Suprapubic skin (tissue), 4 donors: Measurements from ENCODE around the gene ZNF692. TPM values are rescaled to one million over a fixed set of nuclear protein-coding genes. Genes with fewer than 3 reads are reported as not detected.

ENCODE experiments used
- DNase-seq, 2 donors: peaks; one replicate each; pipeline ENCODE4 v3.0.0-alpha.2; 2019; ENCODE audit warnings: low spot score in 2 of 2
- H3K27ac ChIP-seq: fragments of 200-600 bp; sonication (generic); one replicate; pipeline ENCODE4 v1.5.1; 2019
- H3K27me3 ChIP-seq: fragments of 200-600 bp; sonication (generic); one replicate; pipeline ENCODE4 v1.5.1; 2019
- H3K36me3 ChIP-seq: fragments of 200-600 bp; sonication (generic); one replicate; pipeline ENCODE4 v1.5.1; 2019
- H3K4me1 ChIP-seq: fragments of 200-600 bp; sonication (generic); one replicate; pipeline ENCODE4 v1.5.1; 2019
- H3K4me3 ChIP-seq: fragments of 200-600 bp; sonication (generic); one replicate; pipeline ENCODE4 v1.5.1; 2019; ENCODE audit warnings: mild to moderate bottlenecking
- H3K9me3 ChIP-seq: fragments of 200-600 bp; sonication (generic); one replicate; pipeline ENCODE4 v1.5.1; 2019
- CTCF ChIP-seq, 2 donors: fragments of 200-600 bp in 1 of 2; fragments of 450-650 bp in 1 of 2; sonication (generic) in 1 of 2; IDR thresholded peaks; one replicate each; pipeline ENCODE4 v1.5.1; 2016 to 2019; ENCODE audit warnings: antibody characterized with exemption in 2 of 2, mild to moderate bottlenecking in 1 of 2, moderate library complexity in 1 of 2
- EP300 ChIP-seq: sonication (generic); formaldehyde crosslinking; IDR thresholded peaks from one replicate; pipeline ENCODE4 v1.6.1; 2017; ENCODE audit warnings: antibody characterized with exemption
- POLR2A ChIP-seq, 2 donors: fragments of 450-650 bp; IDR thresholded peaks; one replicate each; pipeline ENCODE4 v1.6.1; 2017; ENCODE audit warnings: antibody characterized with exemption in 2 of 2, mild to moderate bottlenecking in 2 of 2, moderate library complexity in 2 of 2
- POLR2AphosphoS5 ChIP-seq, 3 donors: sonication (generic); formaldehyde crosslinking; IDR thresholded peaks; one replicate each; pipeline ENCODE4 v1.6.1; 2017; ENCODE audit warnings: antibody characterized with exemption in 3 of 3
- WGBS: methylation state at CpG from one replicate; pipeline ENCODE4 v1.1.5; 2018; 5-methylcytosine and 5-hydroxymethylcytosine counted together
- total RNA-seq, 4 donors: library from RNA; depleted of rRNA; stranded (reverse); fragments of >200 nt; gene quantifications; one replicate each; pipeline ENCODE4 v1.1.0, GENCODE V29; 2016

Gene ZNF692
- total RNA-seq, 4 donors from 2014 or later, result 30.2 to 138 (median 52.6) TPM

DNA sequence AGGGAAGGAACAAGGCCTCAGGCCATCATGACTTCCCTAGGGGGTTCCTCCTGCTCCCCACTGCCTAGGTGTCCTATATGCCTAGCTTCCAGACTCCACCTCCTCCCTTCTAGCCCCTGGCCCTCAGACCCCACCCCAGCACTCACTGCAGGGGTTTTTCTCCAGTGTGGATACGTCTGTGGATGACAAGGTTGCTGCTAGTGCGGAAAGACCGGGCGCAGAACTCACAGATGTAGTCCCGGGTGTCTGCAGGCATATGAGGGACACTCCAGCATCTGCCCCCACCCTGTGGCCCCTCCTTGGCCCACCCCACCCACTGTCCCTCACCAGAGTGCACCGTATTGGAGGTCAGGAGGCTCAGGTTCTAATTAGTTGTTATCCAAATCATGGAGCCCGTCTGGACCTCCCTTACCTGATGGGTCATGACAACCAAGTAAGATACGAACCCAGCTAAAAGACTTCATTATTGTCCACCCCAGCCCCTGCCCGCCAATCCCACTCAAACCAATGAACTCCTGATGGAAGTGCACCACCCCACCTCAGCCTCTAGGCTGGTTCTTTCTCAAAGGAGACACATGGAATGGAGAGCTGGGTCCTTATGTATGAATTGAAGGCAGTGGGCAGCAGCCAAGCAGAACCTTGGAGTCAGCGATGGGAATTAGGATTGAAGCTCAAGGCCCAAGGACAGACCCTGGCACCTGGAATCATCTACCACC lies 8.2 kb downstream of the ZNF692 start:
- Histone ChIP-seq H3K4me1 (no peaks in the 10 kb centered on the region), H3K4me3 (no peak overlapping the region), H3K27me3 (no peaks in the 10 kb centered on the region), H3K27ac (no peak overlapping the region), H3K9me3 (no peaks in the 10 kb centered on the region), H3K36me3 (peaks cover 82% of the 10 kb centered on the region)
- DNase-seq, result no peak
- TF ChIP-seq EP300 (no peak), CTCF (IDR thresholded peaks at IDR 0.05) (no peak), POLR2AphosphoS5 (IDR thresholded peaks at IDR 0.05) (no peak), POLR2A (IDR thresholded peaks at IDR 0.05) (no peak)
- 79% methylated on average over 5 of the region's 10 CpGs for WGBS

DNA sequence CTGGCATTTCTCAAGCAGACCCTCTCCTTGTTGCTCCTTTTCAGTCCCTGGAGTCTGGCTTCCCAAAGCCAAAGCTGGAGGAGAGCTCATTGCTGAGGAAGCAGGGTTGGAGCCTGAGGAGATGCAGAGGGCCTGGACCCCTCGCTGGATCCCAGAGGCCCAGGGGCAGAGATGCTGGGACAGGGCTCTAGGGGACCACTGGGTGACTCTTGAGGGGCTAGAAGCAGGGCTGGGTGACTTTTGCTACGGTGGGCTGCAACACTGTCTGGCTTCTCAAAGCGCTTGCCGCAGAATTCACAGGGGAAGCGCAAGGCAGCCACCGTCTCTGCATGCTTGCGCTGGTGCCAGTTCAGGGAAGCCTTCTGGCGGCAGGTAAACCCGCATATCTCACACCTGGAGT lies 8.8 kb downstream of the ZNF692 start:
- Histone ChIP-seq H3K4me3 (no peak overlapping the region), H3K27ac (no peak overlapping the region), H3K4me1 (no peaks in the 10 kb centered on the region), H3K27me3 (no peaks in the 10 kb centered on the region), H3K9me3 (no peaks in the 10 kb centered on the region), H3K36me3 (peaks cover 83% of the 10 kb centered on the region)
- no peak for DNase-seq
- 94% methylated on average over 9 of the region's 9 CpGs for WGBS
- no peak for TF ChIP-seq EP300

DNA sequence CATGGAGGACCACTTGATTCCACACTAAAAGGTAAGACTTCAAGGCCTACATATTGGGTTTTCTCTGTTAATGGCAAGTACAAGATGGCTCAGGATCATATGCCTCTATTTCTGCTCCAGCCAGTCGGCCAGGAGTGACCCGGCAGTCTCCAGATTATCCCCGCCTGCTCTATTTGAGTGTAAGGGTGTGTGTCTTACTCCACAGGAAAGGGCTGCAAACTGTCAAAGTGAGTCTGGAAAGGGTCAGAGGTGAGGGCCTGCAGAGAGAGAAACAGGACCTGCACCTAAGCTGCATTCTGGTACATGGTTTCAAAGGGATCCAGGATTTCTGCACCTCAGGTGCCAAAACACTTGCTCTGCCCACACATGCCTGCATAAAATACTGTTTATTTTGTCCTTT lies 9.2 kb downstream of the ZNF692 start:
- TF ChIP-seq POLR2A (IDR thresholded peaks at IDR 0.05) (no peak), POLR2AphosphoS5 (IDR thresholded peaks at IDR 0.05) (no peak), EP300 (no peak), CTCF (IDR thresholded peaks at IDR 0.05) (no peak)
- Histone ChIP-seq H3K4me1 (no peaks in the 10 kb centered on the region), H3K36me3 (peaks cover 82% of the 10 kb centered on the region), H3K9me3 (no peaks in the 10 kb centered on the region), H3K4me3 (no peak overlapping the region), H3K27ac (no peak overlapping the region), H3K27me3 (no peaks in the 10 kb centered on the region)
- WGBS, result 92% methylated on average over 3 of the region's 3 CpGs
- DNase-seq, result no peak

GRCh38 chr1:248849152-248849551 lies 9.7 kb downstream of the ZNF692 start:
- Histone ChIP-seq H3K27ac (no peak overlapping the region), H3K36me3 (peaks cover 81% of the 10 kb centered on the region), H3K27me3 (no peaks in the 10 kb centered on the region), H3K4me3 (no peak overlapping the region), H3K9me3 (no peaks in the 10 kb centered on the region), H3K4me1 (no peaks in the 10 kb centered on the region)
- DNase-seq, result no peak
- no peak for TF ChIP-seq CTCF (IDR thresholded peaks at IDR 0.05)
- TF ChIP-seq EP300, result no peak
- no peak for TF ChIP-seq POLR2A (IDR thresholded peaks at IDR 0.05)
- no peak for TF ChIP-seq POLR2AphosphoS5 (IDR thresholded peaks at IDR 0.05)
- WGBS, result 90% methylated on average over 3 of the region's 3 CpGs

GRCh38 chr1:248848602-248849001 lies 10.3 kb downstream of the ZNF692 start:
- no peak for TF ChIP-seq EP300
- no peak for TF ChIP-seq CTCF (IDR thresholded peaks at IDR 0.05)
- TF ChIP-seq POLR2A (IDR thresholded peaks at IDR 0.05), result no peak
- TF ChIP-seq POLR2AphosphoS5 (IDR thresholded peaks at IDR 0.05), result no peak
- H3K27ac ChIP-seq, result no peak overlapping the region
- H3K4me1 ChIP-seq, result no peaks in the 10 kb centered on the region
- H3K36me3 ChIP-seq, result peaks cover 75% of the 10 kb centered on the region
- H3K4me3 ChIP-seq, result no peak overlapping the region
- WGBS, result 84% methylated on average over 8 of the region's 8 CpGs
- DNase-seq, result no peak
- H3K27me3 ChIP-seq, result no peaks in the 10 kb centered on the region
- no peaks in the 10 kb centered on the region for H3K9me3 ChIP-seq
